Lung (tissue), 12 donors: ENCODE measurements around the gene MAST4. TPM values are rescaled to one million over a fixed set of nuclear protein-coding genes. Genes with fewer than 3 reads are reported as not detected.

ENCODE experiments used
- ATAC-seq: fragments of 200-7000 bp; cut with Tn5 transposase; one replicate; pipeline ENCODE4 v1.9.1; 2020; ENCODE audit warnings: moderate number of reproducible peaks; ENCODE audit not compliant: insufficient read depth, low FRiP score
- DNase-seq, 3 donors: peaks; one replicate each; pipeline ENCODE4 v3.0.0-alpha.2; 2013 to 2017
- H3K27ac ChIP-seq, 2 donors: one replicate each; pipeline ENCODE4 v1.5.1; 2013; ENCODE audit warnings: mild to moderate bottlenecking in 2 of 2, moderate library complexity in 2 of 2, control low read depth in 1 of 2, inconsistent platforms in 1 of 2, low read depth in 1 of 2, low read length in 1 of 2
- H3K27me3 ChIP-seq, 3 donors: one replicate each; pipeline ENCODE4 v1.5.1; 2013; ENCODE audit warnings: low read length in 2 of 3; ENCODE audit not compliant: control insufficient read depth in 3 of 3, insufficient read depth in 3 of 3
- H3K36me3 ChIP-seq, 4 donors: one replicate each; pipeline ENCODE4 v1.5.1; 2013; ENCODE audit warnings: low read length in 4 of 4, mild to moderate bottlenecking in 1 of 4, moderate library complexity in 1 of 4; ENCODE audit not compliant: control insufficient read depth in 4 of 4, insufficient read depth in 4 of 4
- H3K4me1 ChIP-seq, 5 donors: one replicate each; pipeline ENCODE4 v1.5.1; 2013; ENCODE audit warnings: low read length in 5 of 5, mild to moderate bottlenecking in 2 of 5, moderate library complexity in 1 of 5; ENCODE audit not compliant: control insufficient read depth in 5 of 5, insufficient read depth in 5 of 5
- H3K4me3 ChIP-seq: one replicate; pipeline ENCODE4 v1.5.1; 2013; ENCODE audit warnings: mild to moderate bottlenecking, control low read depth, moderate library complexity
- H3K9ac ChIP-seq, 2 donors: one replicate each; pipeline ENCODE4 v1.5.1; 2013; ENCODE audit warnings: low read length in 2 of 2, control low read depth in 1 of 2; ENCODE audit not compliant: insufficient read depth in 1 of 2
- H3K9me3 ChIP-seq, 4 donors: one replicate each; pipeline ENCODE4 v1.5.1; 2013; ENCODE audit warnings: low read length in 3 of 4, mild to moderate bottlenecking in 1 of 4, moderate library complexity in 1 of 4; ENCODE audit not compliant: control insufficient read depth in 4 of 4, insufficient read depth in 3 of 4
- CTCF ChIP-seq: IDR thresholded peaks from 2 replicates; pipeline ENCODE4 v1.5.1; 2012; ENCODE audit warnings: mild to moderate bottlenecking; ENCODE audit errors: control extremely low read depth, extremely low read depth
- WGBS, 2 donors: extraction: QIAGEN DNeasy Blood & Tissue Kit; methylation state at CpG; one replicate each; pipeline ENCODE4 v1.1.7; 2013; 5-methylcytosine and 5-hydroxymethylcytosine counted together
- polyA plus RNA-seq, 2 donors: library from polyadenylated mRNA; stranded (reverse); fragments of 200-250 nt; gene quantifications; one replicate each; pipeline ENCODE4 v1.2.1, GENCODE V29; 2013
- total RNA-seq, 2 donors: library from RNA; depleted of rRNA in 1 of 2; stranded (reverse); fragments of >200 nt in 1 of 2; gene quantifications; one replicate each; pipeline ENCODE4 v1.2.1, GENCODE V29; 2014 to 2021
- donor health status: control.
- donor health status: control.
- donor health status: Bipolar disorder and iron deficiency.
- donor health status: healthy.
- donor health status: DM: yes; HTN: yes; CAD: no.

The MAST4 gene
- total and polyA plus RNA-seq, 4 donors, result 13.9 to 153 (median 46.2) TPM

GRCh38 chr5:66795682-66796081, 199.5 kb downstream of the MAST4 start:
- TF ChIP-seq CTCF, result no peak
- ATAC-seq, result no peak
- H3K9ac ChIP-seq, result no peak overlapping the region
- H3K9me3 ChIP-seq, result no peaks in the 10 kb centered on the region
- no peak overlapping the region for H3K27ac ChIP-seq
- peaks cover 0 to 18% (median 2%) of the 10 kb centered on the region in 5 donors for H3K4me1 ChIP-seq
- DNase-seq, result peak in 2 of 3 donors; percentile 37 to 58
- no peaks in the 10 kb centered on the region for H3K27me3 ChIP-seq
- 61 to 82% methylated on average over 1 of the region's 1 CpG for WGBS, 2 donors
- no peak overlapping the region for H3K4me3 ChIP-seq
- peaks cover 0 to 3% (median 0%) of the 10 kb centered on the region in 4 donors for H3K36me3 ChIP-seq

- no peak for TF ChIP-seq CTCF
- Histone ChIP-seq H3K9me3 (no peaks in the 10 kb centered on the region), H3K4me3 (no peak overlapping the region), H3K27me3 (no peaks in the 10 kb centered on the region), H3K4me1 (peaks cover 0 to 21% (median 2%) of the 10 kb centered on the region in 5 donors), H3K27ac (no peak overlapping the region), H3K9ac (no peak overlapping the region), H3K36me3 (peaks cover 0 to 3% (median 0%) of the 10 kb centered on the region in 4 donors)
- no peak for ATAC-seq
- WGBS, 2 donors, result 81 to 84% methylated on average over 9 of the region's 9 CpGs
- DNase-seq, result peak in 2 of 3 donors; percentile 28 to 34
Observed at GRCh38 chr5:66796305-66797292, 200.4 kb downstream of the MAST4 start.

GRCh38 chr5:66802941-66803340, 206.7 kb downstream of the MAST4 start:
- DNase-seq (peak in 2 of 3 donors; percentile 82 to 83), ATAC-seq (no peak)
- no peak overlapping the region for H3K4me3 ChIP-seq
- H3K4me1 ChIP-seq, result peaks cover 0 to 13% (median 5%) of the 10 kb centered on the region in 5 donors
- no peak for TF ChIP-seq CTCF
- no peak overlapping the region for H3K9ac ChIP-seq
- 76 to 92% methylated on average over 3 of the region's 3 CpGs for WGBS, 2 donors
- no peaks in the 10 kb centered on the region for H3K27me3 ChIP-seq
- no peaks in the 10 kb centered on the region for H3K36me3 ChIP-seq
- no peaks in the 10 kb centered on the region for H3K9me3 ChIP-seq
- H3K27ac ChIP-seq, result no peak overlapping the region
